Activated effector memory CD4-positive, alpha-beta T cell treated with Interleukin-2 at 50 U/mL for 16 hours (primary cell): ENCODE measurements around the gene SLC6A9.

ENCODE experiments used
- DNase-seq: peaks from one replicate; pipeline ENCODE4 v3.0.0-alpha.2; 2020

SLC6A9 gene

GRCh38 chr1:43998000-43998378, 33.3 kb downstream of the SLC6A9 start:
- no peak for DNase-seq

GRCh38 chr1:43997295-43997999, 33.8 kb downstream of the SLC6A9 start:
- no peak for DNase-seq

- no peak for DNase-seq
These were observed 34.5 kb downstream of the SLC6A9 start for GRCh38 chr1:43996733-43997115.

GRCh38 chr1:43995984-43996732, 35.1 kb downstream of the SLC6A9 start:
- DNase-seq = no peak

- no peak for DNase-seq
These were observed 36.2 kb downstream of the SLC6A9 start for GRCh38 chr1:43994794-43995790.

GRCh38 chr1:43994071-43994470, 37.2 kb downstream of the SLC6A9 start:
- DNase-seq = no peak

- no peak for DNase-seq
These were observed 37.9 kb downstream of the SLC6A9 start for GRCh38 chr1:43993206-43993914.

GRCh38 chr1:43992232-43992995, 38.8 kb downstream of the SLC6A9 start:
- no peak for DNase-seq

- DNase-seq = peak; percentile 68
These were observed 39.6 kb downstream of the SLC6A9 start, which contains the start of gene CCDC24 for GRCh38 chr1:43991476-43992231. Gene CCDC24, plus strand, starts transcription at chr1:43991599. Its CDS starts 280 bp downstream, at chr1:43991879.

- no peak for DNase-seq
These were observed 40.1 kb downstream of the SLC6A9 start for GRCh38 chr1:43991200-43991475.

GRCh38 chr1:43990271-43991199, 40.7 kb downstream of the SLC6A9 start:
- DNase-seq = no peak

- no peak for DNase-seq
These were observed 43.9 kb downstream of the SLC6A9 start for GRCh38 chr1:43987159-43987902.

GRCh38 chr1:43986712-43987111, 44.5 kb downstream of the SLC6A9 start:
- no peak for DNase-seq

GRCh38 chr1:43985984-43986595, 45.2 kb downstream of the SLC6A9 start:
- no peak for DNase-seq

- DNase-seq = no peak
These were observed 46.4 kb downstream of the SLC6A9 start for GRCh38 chr1:43984855-43985254.

- DNase-seq = no peak
These were observed 47.9 kb downstream of the SLC6A9 start for GRCh38 chr1:43983253-43983899.

- DNase-seq = no peak
These were observed 48.5 kb downstream of the SLC6A9 start for GRCh38 chr1:43982808-43983207.

GRCh38 chr1:43982241-43982640, 49.0 kb downstream of the SLC6A9 start:
- no peak for DNase-seq
